SU-DHL-6 (cell line): ENCODE data around the gene DBR1.

Source experiments
- H2AFZ ChIP-seq: fragments of 200-600 bp; sonication (generic); 2 replicates; pipeline ENCODE4 v1.6.1; 2014; ENCODE audit warnings: low read depth, mild to moderate bottlenecking, moderate library complexity, mixed read lengths, antibody characterized with exemption, low read length; ENCODE audit not compliant: severe bottlenecking
- H3F3A ChIP-seq: fragments of 200-600 bp; shearing (Covaris generic); 2 replicates; pipeline ENCODE4 v1.6.0; 2016; ENCODE audit warnings: antibody characterized with exemption, mild to moderate bottlenecking; ENCODE audit not compliant: insufficient read depth
- H3K27ac ChIP-seq: fragments of 200-600 bp; sonication (generic); 2 replicates; pipeline ENCODE4 v1.5.1; 2016; ENCODE audit warnings: low read depth, mild to moderate bottlenecking, low read length, moderate library complexity, mixed read lengths
- H3K27me3 ChIP-seq: fragments of 200-600 bp; sonication (generic), shearing (Covaris generic); 2 replicates; pipeline ENCODE4 v1.6.0; 2014; ENCODE audit warnings: mild to moderate bottlenecking, low read length
- H3K36me3 ChIP-seq: fragments of 200-600 bp; sonication (generic); 2 replicates; pipeline ENCODE4 v1.6.1; 2014; ENCODE audit warnings: mild to moderate bottlenecking, low read length, mixed read lengths
- H3K4me2 ChIP-seq: fragments of 300-600, 200-600 bp; shearing (Covaris generic), sonication (generic); 2 replicates; pipeline ENCODE4 v1.6.0; 2014; ENCODE audit warnings: low read length, low read depth, mild to moderate bottlenecking; ENCODE audit not compliant: poor library complexity, severe bottlenecking
- H3K4me3 ChIP-seq: fragments of 200-600 bp; sonication (generic); 2 replicates; pipeline ENCODE4 v1.5.1; 2014; ENCODE audit warnings: antibody characterized with exemption, low read length, mild to moderate bottlenecking, mixed read lengths; ENCODE audit not compliant: insufficient read depth, poor library complexity, severe bottlenecking
- H3K79me2 ChIP-seq: fragments of 200-600 bp; sonication (generic); 2 replicates; pipeline ENCODE4 v1.6.1; 2014; ENCODE audit warnings: mild to moderate bottlenecking, low read length, moderate library complexity; ENCODE audit not compliant: insufficient read depth
- H3K9ac ChIP-seq: fragments of 200-600 bp; sonication (generic); 2 replicates; pipeline ENCODE4 v1.7.0; 2014; ENCODE audit warnings: mild to moderate bottlenecking, low read length
- H3K9me2 ChIP-seq: fragments of 200-600 bp; sonication (generic); replicated peaks from 2 replicates; pipeline ENCODE4 v1.6.1; 2014; ENCODE audit warnings: low read length; ENCODE audit not compliant: insufficient read depth
- H3K9me3 ChIP-seq: fragments of 200-600 bp; sonication (generic); 2 replicates; pipeline ENCODE4 v1.6.1; 2014; ENCODE audit warnings: low read length, mixed read lengths; ENCODE audit not compliant: insufficient read depth
- H4K20me1 ChIP-seq: fragments of 200-600 bp; sonication (generic); 2 replicates; pipeline ENCODE4 v1.6.1; 2014; ENCODE audit warnings: low read depth, mild to moderate bottlenecking, antibody characterized with exemption, low read length, moderate library complexity, mixed read lengths
- EZH2phosphoT487 ChIP-seq: fragments of 200-600 bp; sonication (generic), shearing (Covaris generic); conservative IDR thresholded peaks from 2 replicates; pipeline ENCODE4 v1.6.1; 2018; ENCODE audit warnings: mild to moderate bottlenecking, antibody characterized with exemption, low read length, moderate library complexity, mixed read lengths
- TF ChIP-seq, protein P1 (sequence below): fragments of 200-600 bp; sonication (generic); IDR thresholded peaks from one replicate; pipeline ENCODE4 v1.5.1; 2017; ENCODE audit warnings: antibody characterized with exemption, mild to moderate bottlenecking, low read length, moderate library complexity; ENCODE audit not compliant: insufficient read depth, poor library complexity, severe bottlenecking

The DBR1 gene

GRCh38 chr3:138132239-138132638, 42.5 kb downstream of the DBR1 start, which contains the start of gene A4GNT:
A4GNT (minus strand) TSS chr3:138132390; CDS start chr3:138131256, 1,134 bp downstream.
- Histone ChIP-seq H3F3A (no peaks in the 10 kb centered on the region), H4K20me1 (no peaks in the 10 kb centered on the region), H3K9ac (no peak within 1 kb of the TSS), H3K27ac (no peak within 1 kb of the TSS), H3K4me3 (no peak within 1 kb of the TSS), H3K79me2 (no peaks in the 10 kb centered on the region), H2AFZ (no peak within 1 kb of the TSS), H3K4me2 (no peak within 1 kb of the TSS), H3K9me3 (no peaks in the 10 kb centered on the region), H3K9me2 (no peaks in the 10 kb centered on the region), H3K36me3 (no peaks in the 10 kb centered on the region), H3K27me3 (no peaks in the 10 kb centered on the region)
- no peak for TF ChIP-seq EZH2phosphoT487
- TF ChIP-seq, protein P1, sequence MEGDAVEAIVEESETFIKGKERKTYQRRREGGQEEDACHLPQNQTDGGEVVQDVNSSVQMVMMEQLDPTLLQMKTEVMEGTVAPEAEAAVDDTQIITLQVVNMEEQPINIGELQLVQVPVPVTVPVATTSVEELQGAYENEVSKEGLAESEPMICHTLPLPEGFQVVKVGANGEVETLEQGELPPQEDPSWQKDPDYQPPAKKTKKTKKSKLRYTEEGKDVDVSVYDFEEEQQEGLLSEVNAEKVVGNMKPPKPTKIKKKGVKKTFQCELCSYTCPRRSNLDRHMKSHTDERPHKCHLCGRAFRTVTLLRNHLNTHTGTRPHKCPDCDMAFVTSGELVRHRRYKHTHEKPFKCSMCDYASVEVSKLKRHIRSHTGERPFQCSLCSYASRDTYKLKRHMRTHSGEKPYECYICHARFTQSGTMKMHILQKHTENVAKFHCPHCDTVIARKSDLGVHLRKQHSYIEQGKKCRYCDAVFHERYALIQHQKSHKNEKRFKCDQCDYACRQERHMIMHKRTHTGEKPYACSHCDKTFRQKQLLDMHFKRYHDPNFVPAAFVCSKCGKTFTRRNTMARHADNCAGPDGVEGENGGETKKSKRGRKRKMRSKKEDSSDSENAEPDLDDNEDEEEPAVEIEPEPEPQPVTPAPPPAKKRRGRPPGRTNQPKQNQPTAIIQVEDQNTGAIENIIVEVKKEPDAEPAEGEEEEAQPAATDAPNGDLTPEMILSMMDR: no peak

DNA sequence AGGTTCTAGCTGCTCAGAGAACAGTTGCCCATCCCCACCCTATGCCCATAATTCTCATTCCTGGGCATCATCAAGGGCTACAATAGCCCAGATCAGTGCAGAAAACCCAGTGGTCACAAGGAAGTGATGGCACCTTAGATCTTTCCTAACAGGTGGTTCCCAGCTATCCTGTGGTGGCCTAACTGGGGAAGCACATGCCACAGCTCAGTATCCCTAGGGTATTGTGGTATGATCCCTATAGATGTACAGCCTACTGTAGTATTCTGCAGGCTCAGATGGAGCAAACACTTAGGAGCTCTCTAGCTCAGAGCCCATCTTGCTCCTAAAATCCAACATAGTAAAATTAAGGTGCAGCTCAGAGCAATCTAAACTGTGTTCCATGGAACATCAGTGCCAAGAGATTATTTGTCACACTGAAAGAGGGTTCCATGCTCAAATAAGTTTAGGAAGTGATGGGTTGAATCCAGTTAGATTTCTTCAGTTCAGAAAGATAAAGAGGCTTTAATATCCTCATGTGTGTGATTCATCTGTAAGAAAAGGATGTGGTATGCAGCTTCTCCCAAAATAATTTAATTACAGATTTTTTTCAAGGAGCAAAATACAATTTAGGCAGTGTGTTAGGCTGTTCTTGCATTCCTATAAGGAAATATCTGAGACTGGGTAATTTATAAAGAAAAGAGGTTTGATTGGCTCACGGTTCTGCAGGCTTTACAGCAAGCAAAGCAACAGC, 46.9 kb downstream of the DBR1 start:
- H3K4me2 ChIP-seq: no peak overlapping the region
- H3F3A ChIP-seq: no peaks in the 10 kb centered on the region
- no peak overlapping the region for H2AFZ ChIP-seq
- no peaks in the 10 kb centered on the region for H3K9me3 ChIP-seq
- H3K27ac ChIP-seq: no peak overlapping the region
- no peaks in the 10 kb centered on the region for H3K79me2 ChIP-seq
- H3K36me3 ChIP-seq: no peaks in the 10 kb centered on the region
- H3K4me3 ChIP-seq: no peak overlapping the region
- H4K20me1 ChIP-seq: no peaks in the 10 kb centered on the region
- no peaks in the 10 kb centered on the region for H3K27me3 ChIP-seq
- H3K9me2 ChIP-seq: no peaks in the 10 kb centered on the region
- no peak for TF ChIP-seq EZH2phosphoT487
- TF ChIP-seq, protein P1: no peak
- no peak overlapping the region for H3K9ac ChIP-seq

GRCh38 chr3:138125548-138126221, 49.0 kb downstream of the DBR1 start:
- Histone ChIP-seq H3K9ac (no peak overlapping the region), H3K79me2 (no peaks in the 10 kb centered on the region), H3K27ac (no peak overlapping the region), H3K4me2 (no peak overlapping the region), H3K4me3 (no peak overlapping the region), H3K36me3 (no peaks in the 10 kb centered on the region), H3K9me3 (no peaks in the 10 kb centered on the region), H3K27me3 (no peaks in the 10 kb centered on the region), H2AFZ (no peak overlapping the region), H3K9me2 (no peaks in the 10 kb centered on the region), H4K20me1 (no peaks in the 10 kb centered on the region), H3F3A (no peaks in the 10 kb centered on the region)
- TF ChIP-seq EZH2phosphoT487: no peak
- TF ChIP-seq, protein P1: no peak
